Pons (tissue), 1 donor: ENCODE data around the gene OR10H1.
"Not testable (repeated sequence)": the region's sequence is repeated elsewhere in the genome, so short reads cannot be mapped to it uniquely, and the experiment has no call there.

Experiments used
- DNase-seq: peaks from one replicate; pipeline ENCODE4 v3.0.0-alpha.2; 2016; ENCODE audit warnings: low spot score

OR10H1 gene

DNA sequence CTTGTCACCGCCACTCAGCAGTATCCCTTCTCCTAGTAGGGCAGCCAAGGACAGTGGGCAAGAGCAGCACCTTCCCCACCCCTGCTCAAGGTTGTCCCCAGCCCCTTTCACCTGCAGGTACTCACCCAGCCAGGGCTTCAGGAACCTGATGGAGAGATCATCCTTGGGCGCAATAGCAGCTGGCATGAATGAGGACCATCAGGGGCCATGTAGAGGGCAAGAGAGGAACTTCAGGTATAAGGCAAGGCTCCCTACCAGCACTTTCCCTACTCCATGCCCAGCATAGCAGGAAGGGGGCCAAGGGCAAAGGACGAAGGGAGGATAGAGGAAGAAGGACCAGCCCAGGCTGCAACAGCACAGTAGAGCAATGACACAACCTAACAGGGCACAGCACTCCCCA is 41.3 kb downstream of the OR10H1 start:
- not testable (repeated sequence) for DNase-seq

DNA sequence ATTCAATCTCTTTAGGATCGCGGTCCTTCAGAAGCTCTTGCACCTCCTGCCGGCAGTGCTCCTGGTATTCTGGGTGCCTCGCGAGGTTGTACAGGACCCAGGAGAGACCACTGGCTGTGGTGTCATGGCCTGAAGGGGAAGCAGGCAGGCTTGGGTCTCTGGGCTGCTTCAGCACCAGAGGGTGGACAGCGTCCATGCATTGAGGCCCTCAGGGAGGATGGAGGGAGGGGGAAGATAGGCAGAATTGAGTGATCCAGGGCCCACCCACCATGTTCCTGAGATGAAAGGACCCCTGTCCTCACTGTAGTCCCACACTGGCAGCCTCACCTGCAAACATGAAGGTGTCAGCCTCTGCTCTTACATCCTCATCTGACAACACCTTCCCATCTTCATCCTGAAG is 45.9 kb downstream of the OR10H1 start:
- no peak for DNase-seq

DNA sequence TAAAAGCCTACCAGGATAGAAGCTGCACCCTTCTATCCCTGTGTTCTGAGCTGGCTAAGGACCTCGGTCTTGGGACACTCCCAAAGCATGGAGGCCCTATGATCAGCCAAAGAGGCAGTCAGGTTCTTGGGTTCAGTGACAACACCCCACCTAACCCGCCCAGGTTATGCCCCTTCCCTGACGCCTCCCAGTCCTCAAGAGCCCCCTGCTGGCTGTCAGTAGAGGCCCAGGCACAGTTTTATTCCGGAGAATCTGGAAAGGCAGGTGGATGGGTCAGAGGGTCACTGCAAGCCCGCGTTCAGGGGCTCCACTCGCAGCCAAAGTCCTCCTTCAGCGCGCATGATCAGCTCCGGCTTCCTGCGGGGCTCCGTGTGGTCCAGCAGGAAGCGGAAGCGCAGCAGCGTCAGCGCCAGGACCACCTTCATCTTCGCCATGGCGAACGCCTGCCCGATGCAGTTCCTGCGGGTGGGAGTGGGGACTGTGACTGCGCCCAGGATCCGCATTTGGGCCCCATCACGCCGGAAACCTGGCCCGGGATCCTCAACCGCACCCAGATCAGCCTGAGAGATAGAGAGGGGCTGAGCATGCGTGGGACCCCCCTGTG is 55.4 kb downstream of the OR10H1 start:
- no peak for DNase-seq

DNA sequence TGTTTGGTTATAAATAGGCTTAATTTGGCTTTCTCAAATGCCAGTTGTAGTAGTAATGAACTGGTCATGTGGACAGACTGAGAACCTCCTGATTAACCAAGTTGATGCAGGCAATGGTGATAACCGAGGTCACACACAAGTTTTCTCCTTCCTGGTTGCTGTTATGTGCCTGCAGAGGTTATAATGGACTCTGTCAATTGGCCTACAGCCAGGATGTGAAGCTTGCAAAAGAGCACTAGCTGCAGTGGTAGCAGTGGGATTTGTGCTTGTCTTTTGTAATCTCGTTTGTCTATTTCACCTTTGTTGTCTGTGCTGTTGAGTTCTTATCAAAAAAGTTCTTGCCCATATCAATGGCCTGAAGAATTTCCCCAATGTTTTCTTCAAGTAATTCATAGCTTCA is 57.1 kb downstream of the OR10H1 start:
- no peak for DNase-seq
